HG02642 (cell line): ENCODE measurements around the gene KRT17.
A peak's percentile ranks its signal among the peaks of the same experiment; 100 is the strongest.
"Not testable (repeated sequence)": the region's sequence is repeated elsewhere in the genome, so short reads cannot be mapped to it uniquely, and the experiment has no call there.

Source experiments
- ATAC-seq: cut with Tn5 transposase; IDR thresholded peaks from one replicate; pipeline ENCODE4 v1.9.1; 2021; ENCODE audit warnings: mild to moderate bottlenecking; ENCODE audit not compliant: unreplicated experiment, poor library complexity

The KRT17 gene

GRCh38 chr17:41654678-41655607, 30.6 kb upstream of the KRT17 start:
- ATAC-seq: no peak

GRCh38 chr17:41653892-41654677, 29.7 kb upstream of the KRT17 start:
- no peak for ATAC-seq

DNA sequence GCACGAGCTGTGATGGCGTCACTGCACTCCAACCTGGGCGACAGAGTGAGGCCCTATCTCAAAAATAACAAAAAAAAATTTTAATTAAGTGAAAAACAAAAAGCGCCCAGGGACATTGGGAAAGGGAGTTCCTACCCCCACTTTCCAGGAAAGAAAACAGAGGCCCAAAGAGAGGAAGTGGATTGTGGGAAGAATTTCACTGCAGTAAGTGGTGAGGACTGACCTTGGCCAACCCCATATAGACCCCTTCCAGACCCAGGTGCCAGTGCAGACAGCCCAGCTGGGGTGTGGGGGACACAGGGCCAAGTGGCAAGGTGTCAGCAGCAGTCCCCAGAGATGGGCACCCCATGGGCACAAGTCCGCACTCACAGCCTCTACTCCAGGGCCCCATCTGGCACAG, 29.0 kb upstream of the KRT17 start:
- no peak for ATAC-seq

GRCh38 chr17:41652461-41652970, 28.1 kb upstream of the KRT17 start:
- ATAC-seq: no peak

GRCh38 chr17:41651625-41652460, 27.5 kb upstream of the KRT17 start:
- no peak for ATAC-seq

DNA sequence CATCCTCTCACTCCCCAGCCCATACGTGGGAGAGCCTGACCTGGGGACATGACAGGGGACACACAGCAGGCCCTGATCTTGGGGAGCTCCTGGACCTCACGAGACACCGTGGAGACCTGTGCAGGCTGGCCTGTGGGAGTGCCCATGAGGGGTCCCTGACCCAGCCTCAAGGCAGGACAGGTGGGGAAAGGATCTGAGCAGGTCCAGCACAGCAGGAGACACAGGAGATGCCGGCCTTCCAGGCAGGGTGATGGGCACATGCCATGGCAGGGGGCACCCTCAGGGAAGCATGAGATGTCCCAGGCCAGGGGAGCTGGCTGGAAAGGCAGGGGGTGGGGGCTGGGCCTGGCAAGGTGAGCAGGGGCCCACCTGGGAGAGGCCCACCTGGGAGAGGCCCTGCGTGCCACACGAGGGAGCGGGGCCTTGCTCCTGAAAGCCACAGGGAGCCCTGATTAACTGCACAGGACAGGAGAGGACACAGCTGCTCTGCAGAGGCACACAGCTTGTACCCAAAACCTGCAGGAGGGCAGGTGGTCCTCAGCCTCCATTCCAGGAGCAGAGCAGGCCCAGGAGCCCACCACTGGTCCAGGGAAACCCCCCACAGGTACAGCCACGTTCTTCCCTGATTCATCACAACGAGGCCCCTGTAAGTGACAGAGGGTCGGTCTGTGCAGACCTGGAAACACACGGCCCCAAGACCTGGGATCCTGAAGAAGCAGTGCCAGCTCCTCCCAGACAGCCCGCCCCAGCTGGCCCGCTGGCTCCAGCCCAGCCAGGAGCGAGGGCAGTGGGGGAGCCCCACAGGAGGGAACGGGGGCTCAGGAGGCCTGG, 26.6 kb upstream of the KRT17 start:
- ATAC-seq: no peak

GRCh38 chr17:41649923-41650519, 25.6 kb upstream of the KRT17 start:
- ATAC-seq: no peak

GRCh38 chr17:41648411-41649195, 24.2 kb upstream of the KRT17 start:
- ATAC-seq: peak; percentile 65

DNA sequence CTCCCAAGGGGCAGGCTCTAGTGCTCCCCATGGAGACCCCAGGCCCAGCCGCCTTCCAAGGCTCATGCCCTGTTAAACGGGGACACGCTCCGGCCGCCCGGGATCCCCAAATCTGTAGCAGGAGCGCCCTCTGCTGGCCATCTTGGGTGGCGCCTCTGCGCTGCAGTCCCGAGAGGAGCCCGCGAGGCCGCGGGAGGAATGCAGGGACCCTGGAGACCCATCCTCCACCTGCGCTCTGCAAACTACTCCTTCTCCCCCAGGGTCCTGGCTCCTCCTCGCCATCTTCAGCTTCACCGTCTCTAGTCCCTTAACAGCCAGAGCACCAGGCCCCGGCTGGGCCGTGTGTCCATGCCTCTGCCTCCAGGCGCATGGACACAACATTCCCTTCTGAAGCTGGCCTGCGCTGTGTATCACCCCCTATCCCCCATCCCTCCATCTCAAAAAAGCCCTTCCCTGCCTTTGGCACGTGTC, 23.6 kb upstream of the KRT17 start:
- peak; percentile 59 for ATAC-seq

DNA sequence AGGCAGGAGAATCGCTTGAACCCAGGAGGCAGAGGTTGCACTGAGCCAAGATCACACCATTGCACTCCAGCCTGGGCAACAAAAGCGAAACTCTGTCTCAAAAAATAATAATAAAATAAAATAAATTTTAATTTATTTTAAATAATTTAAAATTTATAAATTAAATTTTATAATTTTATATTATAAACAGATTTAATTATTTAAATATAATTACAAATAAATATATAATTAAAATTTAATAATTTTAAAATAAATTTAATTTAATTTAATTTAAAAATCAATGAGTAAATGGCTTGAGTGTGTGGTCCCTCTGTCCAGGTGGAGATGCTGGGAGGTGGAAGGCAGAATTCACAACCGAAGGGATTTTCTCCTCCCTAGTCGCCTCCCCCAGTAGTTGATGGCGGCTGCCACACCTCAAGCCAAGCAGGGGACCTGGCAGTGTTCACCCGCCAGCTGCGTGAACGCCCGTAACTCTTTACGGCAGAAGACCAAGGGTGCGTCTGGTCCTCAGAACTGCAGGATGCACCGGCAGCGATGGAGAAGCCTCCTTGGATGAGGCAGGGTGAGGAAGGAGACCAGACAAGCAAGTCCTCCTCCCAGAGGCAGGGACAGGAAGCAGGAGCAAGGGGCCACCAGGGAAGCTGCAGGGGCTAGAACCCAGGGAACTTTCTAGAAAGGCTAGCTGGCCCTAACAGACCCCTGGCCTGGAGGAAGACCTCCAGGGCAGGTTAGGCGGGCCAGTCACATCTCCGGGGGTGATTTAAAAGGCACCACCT, 22.9 kb upstream of the KRT17 start:
- ATAC-seq: no peak

DNA sequence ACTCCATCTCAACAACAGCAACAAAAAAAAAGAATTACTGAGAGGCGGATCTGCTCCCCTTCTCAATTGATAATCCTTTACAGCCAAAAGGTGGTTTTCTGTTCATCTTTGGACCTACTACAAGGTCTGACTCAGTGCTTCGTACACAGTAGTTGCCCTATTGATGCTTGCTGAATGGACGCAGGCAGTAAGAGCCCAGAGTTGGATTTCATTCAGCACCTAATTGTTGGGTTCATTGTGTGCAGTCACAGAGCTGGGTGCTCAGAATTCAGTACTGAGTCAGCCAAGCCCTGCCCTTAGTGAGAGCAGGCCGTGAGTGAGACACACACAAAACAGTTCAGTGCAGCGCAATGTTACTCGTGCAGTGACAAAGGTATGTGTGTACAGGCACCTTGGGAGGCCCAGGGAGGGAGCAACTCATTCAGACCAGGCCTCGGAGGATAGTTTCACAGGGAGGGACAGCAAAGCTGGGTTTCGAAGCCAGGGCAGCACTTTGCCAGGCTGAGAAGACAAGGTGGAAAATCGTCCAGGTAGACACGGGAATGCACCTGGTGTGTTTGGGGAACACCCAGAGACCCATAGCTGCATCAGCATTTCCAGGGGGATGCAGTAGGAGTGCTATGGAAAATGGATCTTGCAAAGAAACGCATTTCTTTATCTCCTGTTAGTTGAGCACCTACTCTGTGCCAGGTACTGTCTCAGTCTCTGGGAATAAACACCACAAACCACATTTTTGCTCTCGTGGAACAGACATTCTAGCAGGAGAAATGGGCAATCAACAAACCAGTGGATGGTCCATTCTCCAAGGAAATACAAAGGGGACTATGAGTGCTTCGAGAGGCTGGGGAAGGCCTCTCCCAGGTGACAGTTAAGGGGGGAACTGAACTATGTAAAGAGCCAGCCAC, 18.1 kb upstream of the KRT17 start:
- ATAC-seq: no peak

DNA sequence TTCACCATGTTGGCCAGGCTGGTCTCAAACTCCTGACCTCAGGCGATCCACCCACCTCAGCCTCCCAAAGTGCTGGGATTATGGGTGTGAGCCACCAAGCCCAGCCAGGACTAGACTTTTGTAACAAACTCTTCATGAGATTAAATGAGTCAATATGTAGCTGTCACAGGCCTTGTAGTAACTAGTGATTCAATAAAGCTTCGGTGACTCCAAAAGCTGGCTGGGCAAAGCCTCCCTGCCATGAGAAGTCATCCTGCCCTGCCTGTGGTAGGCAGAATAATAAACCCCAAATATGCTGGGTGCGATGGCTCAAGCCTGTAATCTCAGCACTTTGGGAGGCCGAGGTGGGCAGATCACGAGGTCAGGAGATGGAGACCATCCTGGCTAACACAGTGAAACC, 16.2 kb upstream of the KRT17 start:
- ATAC-seq: not testable (repeated sequence)

GRCh38 chr17:41639492-41640473, 15.4 kb upstream of the KRT17 start:
- ATAC-seq: no peak

DNA sequence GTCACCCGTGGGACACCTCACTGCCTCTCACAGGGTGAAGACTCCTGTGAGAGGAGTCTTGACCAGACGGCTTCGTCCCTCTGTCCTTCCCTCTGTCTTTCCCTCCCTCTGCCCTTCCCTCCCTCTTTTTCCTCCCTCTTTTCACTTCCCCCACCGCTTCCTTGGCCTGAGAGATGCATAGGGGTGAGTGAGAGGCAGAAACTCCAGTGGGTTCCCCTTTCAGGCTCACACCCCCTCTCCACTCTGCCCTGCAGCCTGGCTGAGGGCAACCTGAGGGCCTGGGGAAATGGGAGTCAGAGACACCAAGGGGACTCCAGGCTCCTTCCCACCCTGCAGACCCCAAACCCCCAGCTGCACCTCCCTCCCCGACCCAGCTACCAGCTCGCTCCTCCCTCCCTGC, 14.6 kb upstream of the KRT17 start:
- ATAC-seq: no peak

DNA sequence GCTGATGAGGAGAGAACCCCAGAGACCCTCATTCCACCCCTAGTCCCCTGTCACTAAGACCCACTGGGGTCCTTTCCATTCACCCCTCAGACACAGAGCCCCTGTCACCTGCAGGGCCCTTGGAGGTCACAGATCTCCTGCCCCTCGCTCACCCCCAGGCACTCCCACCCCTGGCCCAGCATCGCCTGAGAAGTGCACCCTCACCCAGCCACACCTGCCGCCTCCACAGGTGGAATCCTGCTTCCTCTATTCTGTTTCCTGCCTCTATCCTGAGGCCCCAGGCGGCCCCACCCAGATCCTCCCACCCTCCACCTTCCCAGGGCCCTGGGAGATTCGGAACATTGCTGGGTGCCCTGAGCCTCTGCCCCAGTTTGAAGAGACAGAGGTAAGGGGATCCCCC, 13.8 kb upstream of the KRT17 start:
- no peak for ATAC-seq
